ENCODE measurements around the gene AQP1. TPM values are rescaled to one million over a fixed set of nuclear protein-coding genes. Genes with fewer than 3 reads are reported as not detected.

Gene AQP1
- total and polyA plus RNA-seq, 4 experiments from 2014 or later, result not detected

GRCh38 chr7:30933124-30933974, 21.7 kb downstream of the AQP1 start:
- Mint-ChIP-seq H3K27ac (no peak overlapping the region), H3K36me3 (no peaks in the 10 kb centered on the region), H3K4me1 (no peaks in the 10 kb centered on the region), H3K9me3 (peaks cover 0 to 2% (median 0%) of the 10 kb centered on the region in 8 donors), H3K4me3 (no peak overlapping the region), H3K27me3 (peaks cover 3 to 8% of the 10 kb centered on the region in 2 donors)
- H3K4me3 ChIP-seq (ENCODE audit: low read length in 2 of 2), result no peak overlapping the region
- no peak overlapping the region for H3K27ac ChIP-seq (ENCODE audit: low read depth, low read length)
- H3K36me3 ChIP-seq (ENCODE audit: insufficient read depth, low read length), result no peaks in the 10 kb centered on the region
- DNase-seq, result no peak
- ChIA-PET CTCF (ENCODE audit: partially characterized antibody) (interaction anchor here (0.8 kb wide), 1 partner anchor 50 kb away, joined by 4 read pairs; no protein-coding TSS in a partner anchor), POLR2A (ENCODE audit: partially characterized antibody) (no interaction called here)
- no peaks in the 10 kb centered on the region for H3K9me3 ChIP-seq (ENCODE audit: control insufficient read depth in 1 of 2, low read length in 2 of 2)
- H3K4me1 ChIP-seq (ENCODE audit: insufficient read depth, low read length), result no peaks in the 10 kb centered on the region
- intact Hi-C loops (cut with micrococcal nuclease), result no loop called here
- no peaks in the 10 kb centered on the region for H3K27me3 ChIP-seq (ENCODE audit: insufficient read depth, low read length)

- H3K9me3 Mint-ChIP-seq, result no peaks in the 10 kb centered on the region
- CTCF ChIA-PET (ENCODE audit: partially characterized antibody), result interaction anchor here (0.8 to 1.3 kb wide), 2 partner anchors 9 to 49 kb away, joined by 3 to 4 read pairs; no protein-coding TSS in a partner anchor
- H3K36me3 Mint-ChIP-seq, result no peaks in the 10 kb centered on the region
- H3K27me3 Mint-ChIP-seq, result peaks cover 3 to 8% of the 10 kb centered on the region in 2 donors
- H3K4me3 Mint-ChIP-seq, result no peak overlapping the region
- no peaks in the 10 kb centered on the region for H3K36me3 ChIP-seq (ENCODE audit: insufficient read depth, low read length)
- H3K9me3 ChIP-seq (ENCODE audit: control insufficient read depth in 1 of 2, low read length in 2 of 2), result no peaks in the 10 kb centered on the region
- no peaks in the 10 kb centered on the region for H3K4me1 ChIP-seq (ENCODE audit: insufficient read depth, low read length)
- no peaks in the 10 kb centered on the region for H3K27me3 ChIP-seq (ENCODE audit: insufficient read depth, low read length)
- intact Hi-C loops (cut with micrococcal nuclease), result no loop called here
- POLR2A ChIA-PET (ENCODE audit: partially characterized antibody), result no interaction called here
- H3K27ac ChIP-seq (ENCODE audit: low read depth, low read length), result no peak overlapping the region
- H3K27ac Mint-ChIP-seq, result peak overlapping the region in 1 of 7 donors; percentile 22
- DNase-seq, result no peak
- H3K4me1 Mint-ChIP-seq, result no peaks in the 10 kb centered on the region
- no peak overlapping the region for H3K4me3 ChIP-seq (ENCODE audit: low read length in 2 of 2)
Observed at GRCh38 chr7:30934225-30934624, 22.6 kb downstream of the AQP1 start.

GRCh38 chr7:30934732-30935568, 23.3 kb downstream of the AQP1 start:
- CTCF ChIA-PET (ENCODE audit: partially characterized antibody), result interaction anchor here (0.8 to 1.3 kb wide), 2 partner anchors 9 to 11 kb away, joined by 3 read pairs; no protein-coding TSS in a partner anchor
- H3K9me3 ChIP-seq (ENCODE audit: control insufficient read depth in 1 of 2, low read length in 2 of 2), result no peaks in the 10 kb centered on the region

GRCh38 chr7:30935569-30935877, 23.9 kb downstream of the AQP1 start:
- Mint-ChIP-seq H3K27ac (no peak overlapping the region), H3K4me3 (peak overlapping the region in 1 of 8 donors; percentile 52), H3K27me3 (peaks cover 8 to 11% of the 10 kb centered on the region in 2 donors), H3K36me3 (no peaks in the 10 kb centered on the region), H3K4me1 (no peaks in the 10 kb centered on the region), H3K9me3 (no peaks in the 10 kb centered on the region)
- H3K27me3 ChIP-seq (ENCODE audit: insufficient read depth, low read length), result no peaks in the 10 kb centered on the region
- H3K4me1 ChIP-seq (ENCODE audit: insufficient read depth, low read length), result no peaks in the 10 kb centered on the region
- H3K36me3 ChIP-seq (ENCODE audit: insufficient read depth, low read length), result no peaks in the 10 kb centered on the region
- H3K9me3 ChIP-seq (ENCODE audit: control insufficient read depth in 1 of 2, low read length in 2 of 2), result no peaks in the 10 kb centered on the region
- intact Hi-C loops (cut with micrococcal nuclease), result no loop called here
- ChIA-PET POLR2A (ENCODE audit: partially characterized antibody) (no interaction called here), CTCF (ENCODE audit: partially characterized antibody) (interaction anchor here (0.8 to 1.3 kb wide), 2 partner anchors 8 to 11 kb away, joined by 3 read pairs; no protein-coding TSS in a partner anchor)
- DNase-seq, result no peak
- H3K4me3 ChIP-seq (ENCODE audit: low read length in 2 of 2), result no peak overlapping the region
- no peak overlapping the region for H3K27ac ChIP-seq (ENCODE audit: low read depth, low read length)

More at GRCh38 chr7:30934732-30935568, 23.3 kb downstream of the AQP1 start:
- H3K27me3 ChIP-seq (ENCODE audit: insufficient read depth, low read length), result no peaks in the 10 kb centered on the region
- intact Hi-C loops (cut with micrococcal nuclease), result no loop called here
- POLR2A ChIA-PET (ENCODE audit: partially characterized antibody), result no interaction called here
- H3K36me3 ChIP-seq (ENCODE audit: insufficient read depth, low read length), result no peaks in the 10 kb centered on the region
- H3K4me3 ChIP-seq (ENCODE audit: low read length in 2 of 2), result no peak overlapping the region
- Mint-ChIP-seq H3K4me3 (no peak overlapping the region), H3K36me3 (no peaks in the 10 kb centered on the region), H3K4me1 (no peaks in the 10 kb centered on the region), H3K9me3 (no peaks in the 10 kb centered on the region), H3K27ac (no peak overlapping the region), H3K27me3 (peaks cover 8 to 9% of the 10 kb centered on the region in 2 donors)
- no peak overlapping the region for H3K27ac ChIP-seq (ENCODE audit: low read depth, low read length)
- no peaks in the 10 kb centered on the region for H3K4me1 ChIP-seq (ENCODE audit: insufficient read depth, low read length)
- DNase-seq, result no peak

- H3K27ac Mint-ChIP-seq, result peak overlapping the region in 3 of 7 donors; percentile 41 to 60 (median 57)
Observed at GRCh38 chr7:30936650-30937245, 25.1 kb downstream of the AQP1 start.

GRCh38 chr7:30937416-30937815, 25.8 kb downstream of the AQP1 start:
- DNase-seq, result no peak
- no peaks in the 10 kb centered on the region for H3K9me3 Mint-ChIP-seq
- no peak overlapping the region for H3K4me3 Mint-ChIP-seq
- H3K4me1 Mint-ChIP-seq, result no peaks in the 10 kb centered on the region
- H3K27ac ChIP-seq (ENCODE audit: low read depth, low read length), result no peak overlapping the region
- peak overlapping the region in 1 of 7 donors; percentile 48 for H3K27ac Mint-ChIP-seq
- peaks cover 14 to 16% of the 10 kb centered on the region in 2 donors for H3K27me3 Mint-ChIP-seq
- H3K4me3 ChIP-seq (ENCODE audit: low read length in 2 of 2), result no peak overlapping the region
- ChIA-PET POLR2A (ENCODE audit: partially characterized antibody) (no interaction called here), CTCF (ENCODE audit: partially characterized antibody) (interaction anchor here (1.5 kb wide), 1 partner anchor 9 kb away, joined by 3 read pairs; no protein-coding TSS in a partner anchor)
- intact Hi-C loops (cut with micrococcal nuclease), result no loop called here
- H3K4me1 ChIP-seq (ENCODE audit: insufficient read depth, low read length), result no peaks in the 10 kb centered on the region
- H3K36me3 Mint-ChIP-seq, result no peaks in the 10 kb centered on the region
- H3K27me3 ChIP-seq (ENCODE audit: insufficient read depth, low read length), result no peaks in the 10 kb centered on the region
- H3K9me3 ChIP-seq (ENCODE audit: control insufficient read depth in 1 of 2, low read length in 2 of 2), result no peaks in the 10 kb centered on the region
- no peaks in the 10 kb centered on the region for H3K36me3 ChIP-seq (ENCODE audit: insufficient read depth, low read length)

More at GRCh38 chr7:30936650-30937245, 25.1 kb downstream of the AQP1 start:
- ChIA-PET POLR2A (ENCODE audit: partially characterized antibody) (no interaction called here), CTCF (ENCODE audit: partially characterized antibody) (interaction anchor here (1.5 kb wide), 1 partner anchor 9 kb away, joined by 3 read pairs; no protein-coding TSS in a partner anchor)
- Mint-ChIP-seq H3K9me3 (no peaks in the 10 kb centered on the region), H3K36me3 (no peaks in the 10 kb centered on the region), H3K4me1 (no peaks in the 10 kb centered on the region), H3K4me3 (no peak overlapping the region), H3K27me3 (peaks cover 11 to 16% of the 10 kb centered on the region in 2 donors)
- no peaks in the 10 kb centered on the region for H3K36me3 ChIP-seq (ENCODE audit: insufficient read depth, low read length)
- no peak overlapping the region for H3K27ac ChIP-seq (ENCODE audit: low read depth, low read length)
- no peaks in the 10 kb centered on the region for H3K27me3 ChIP-seq (ENCODE audit: insufficient read depth, low read length)
- no peaks in the 10 kb centered on the region for H3K4me1 ChIP-seq (ENCODE audit: insufficient read depth, low read length)
- DNase-seq, result no peak
- no peaks in the 10 kb centered on the region for H3K9me3 ChIP-seq (ENCODE audit: control insufficient read depth in 1 of 2, low read length in 2 of 2)
- intact Hi-C loops (cut with micrococcal nuclease), result no loop called here
- no peak overlapping the region for H3K4me3 ChIP-seq (ENCODE audit: low read length in 2 of 2)
